ENCODE measurements around the gene USP34.

DNA sequence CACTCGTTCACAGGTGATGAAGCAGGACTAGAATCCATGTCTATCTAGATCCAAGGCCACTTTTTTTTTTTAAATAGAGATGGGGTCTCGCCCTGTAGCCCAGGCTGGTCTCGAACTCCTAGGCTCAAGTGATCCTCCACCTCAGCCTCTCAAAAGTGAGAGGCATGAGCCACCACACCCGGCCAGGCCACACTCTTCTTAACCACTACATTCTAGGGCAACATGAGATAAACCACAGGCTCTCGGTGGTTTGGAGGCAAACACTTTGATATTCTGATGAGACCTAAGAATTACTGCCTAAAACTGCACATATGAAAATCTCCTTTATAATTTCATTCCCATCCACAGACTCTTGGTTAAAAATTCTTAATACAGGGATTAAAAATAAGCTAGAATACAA, 51.8 kb downstream of the USP34 start:
- TF ChIP-seq, protein P1, sequence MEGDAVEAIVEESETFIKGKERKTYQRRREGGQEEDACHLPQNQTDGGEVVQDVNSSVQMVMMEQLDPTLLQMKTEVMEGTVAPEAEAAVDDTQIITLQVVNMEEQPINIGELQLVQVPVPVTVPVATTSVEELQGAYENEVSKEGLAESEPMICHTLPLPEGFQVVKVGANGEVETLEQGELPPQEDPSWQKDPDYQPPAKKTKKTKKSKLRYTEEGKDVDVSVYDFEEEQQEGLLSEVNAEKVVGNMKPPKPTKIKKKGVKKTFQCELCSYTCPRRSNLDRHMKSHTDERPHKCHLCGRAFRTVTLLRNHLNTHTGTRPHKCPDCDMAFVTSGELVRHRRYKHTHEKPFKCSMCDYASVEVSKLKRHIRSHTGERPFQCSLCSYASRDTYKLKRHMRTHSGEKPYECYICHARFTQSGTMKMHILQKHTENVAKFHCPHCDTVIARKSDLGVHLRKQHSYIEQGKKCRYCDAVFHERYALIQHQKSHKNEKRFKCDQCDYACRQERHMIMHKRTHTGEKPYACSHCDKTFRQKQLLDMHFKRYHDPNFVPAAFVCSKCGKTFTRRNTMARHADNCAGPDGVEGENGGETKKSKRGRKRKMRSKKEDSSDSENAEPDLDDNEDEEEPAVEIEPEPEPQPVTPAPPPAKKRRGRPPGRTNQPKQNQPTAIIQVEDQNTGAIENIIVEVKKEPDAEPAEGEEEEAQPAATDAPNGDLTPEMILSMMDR (conservative IDR thresholded peaks at IDR 0.05; ENCODE audit: low read depth in 2 of 2) = no peak
- TF ChIP-seq EZH2phosphoT487 (IDR thresholded peaks at IDR 0.05; ENCODE audit: unreplicated experiment) = no peak
- TF ChIP-seq, protein P2, sequence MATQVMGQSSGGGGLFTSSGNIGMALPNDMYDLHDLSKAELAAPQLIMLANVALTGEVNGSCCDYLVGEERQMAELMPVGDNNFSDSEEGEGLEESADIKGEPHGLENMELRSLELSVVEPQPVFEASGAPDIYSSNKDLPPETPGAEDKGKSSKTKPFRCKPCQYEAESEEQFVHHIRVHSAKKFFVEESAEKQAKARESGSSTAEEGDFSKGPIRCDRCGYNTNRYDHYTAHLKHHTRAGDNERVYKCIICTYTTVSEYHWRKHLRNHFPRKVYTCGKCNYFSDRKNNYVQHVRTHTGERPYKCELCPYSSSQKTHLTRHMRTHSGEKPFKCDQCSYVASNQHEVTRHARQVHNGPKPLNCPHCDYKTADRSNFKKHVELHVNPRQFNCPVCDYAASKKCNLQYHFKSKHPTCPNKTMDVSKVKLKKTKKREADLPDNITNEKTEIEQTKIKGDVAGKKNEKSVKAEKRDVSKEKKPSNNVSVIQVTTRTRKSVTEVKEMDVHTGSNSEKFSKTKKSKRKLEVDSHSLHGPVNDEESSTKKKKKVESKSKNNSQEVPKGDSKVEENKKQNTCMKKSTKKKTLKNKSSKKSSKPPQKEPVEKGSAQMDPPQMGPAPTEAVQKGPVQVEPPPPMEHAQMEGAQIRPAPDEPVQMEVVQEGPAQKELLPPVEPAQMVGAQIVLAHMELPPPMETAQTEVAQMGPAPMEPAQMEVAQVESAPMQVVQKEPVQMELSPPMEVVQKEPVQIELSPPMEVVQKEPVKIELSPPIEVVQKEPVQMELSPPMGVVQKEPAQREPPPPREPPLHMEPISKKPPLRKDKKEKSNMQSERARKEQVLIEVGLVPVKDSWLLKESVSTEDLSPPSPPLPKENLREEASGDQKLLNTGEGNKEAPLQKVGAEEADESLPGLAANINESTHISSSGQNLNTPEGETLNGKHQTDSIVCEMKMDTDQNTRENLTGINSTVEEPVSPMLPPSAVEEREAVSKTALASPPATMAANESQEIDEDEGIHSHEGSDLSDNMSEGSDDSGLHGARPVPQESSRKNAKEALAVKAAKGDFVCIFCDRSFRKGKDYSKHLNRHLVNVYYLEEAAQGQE (IDR thresholded peaks at IDR 0.05; ENCODE audit: unreplicated experiment) = no peak
- no peak for TF ChIP-seq POLR2AphosphoS5 (IDR thresholded peaks at IDR 0.05; ENCODE audit: low read depth)
- no peak for TF ChIP-seq CREB1 (CRISPR knock-in tag; IDR thresholded peaks at IDR 0.05; ENCODE audit: low read depth)
- TF ChIP-seq, protein P3, sequence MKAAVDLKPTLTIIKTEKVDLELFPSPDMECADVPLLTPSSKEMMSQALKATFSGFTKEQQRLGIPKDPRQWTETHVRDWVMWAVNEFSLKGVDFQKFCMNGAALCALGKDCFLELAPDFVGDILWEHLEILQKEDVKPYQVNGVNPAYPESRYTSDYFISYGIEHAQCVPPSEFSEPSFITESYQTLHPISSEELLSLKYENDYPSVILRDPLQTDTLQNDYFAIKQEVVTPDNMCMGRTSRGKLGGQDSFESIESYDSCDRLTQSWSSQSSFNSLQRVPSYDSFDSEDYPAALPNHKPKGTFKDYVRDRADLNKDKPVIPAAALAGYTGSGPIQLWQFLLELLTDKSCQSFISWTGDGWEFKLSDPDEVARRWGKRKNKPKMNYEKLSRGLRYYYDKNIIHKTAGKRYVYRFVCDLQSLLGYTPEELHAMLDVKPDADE (IDR thresholded peaks at IDR 0.05) = no peak
- TF ChIP-seq EZH2 (IDR thresholded peaks at IDR 0.05; ENCODE audit: low read depth, unreplicated experiment) = no peak
- TF ChIP-seq ZNF114 (CRISPR knock-in tag; IDR thresholded peaks at IDR 0.05) = no peak
- TF ChIP-seq JUNB (IDR thresholded peaks at IDR 0.05; ENCODE audit: unreplicated experiment) = no peak
- TF ChIP-seq NANOG (IDR thresholded peaks at IDR 0.05; ENCODE audit: borderline replicate concordance) = no peak
- no peak for TF ChIP-seq STAT1 (IDR thresholded peaks at IDR 0.05; ENCODE audit: unreplicated experiment)
